ENCODE results near the gene GCA. TPM values are rescaled to one million over a fixed set of nuclear protein-coding genes. Genes with fewer than 3 reads are reported as not detected.
A peak's percentile ranks its signal among the peaks of the same experiment; 100 is the strongest.

The GCA gene
- total RNA-seq, 1 donor from 2014 or later: 14.5 TPM

- Histone ChIP-seq H3K4me3 (ENCODE audit: insufficient read depth, low read depth, low read length) (no peak overlapping the region), H3K27ac (ENCODE audit: low read depth, low read length) (no peak overlapping the region), H3K9ac (ENCODE audit: low read length) (no peak overlapping the region), H3K79me2 (ENCODE audit: insufficient read depth, low read length) (no peaks in the 10 kb centered on the region), H3K4me1 (ENCODE audit: insufficient read depth, low read length) (no peaks in the 10 kb centered on the region), H3K27me3 (ENCODE audit: insufficient read depth, low read length) (no peaks in the 10 kb centered on the region), H3K36me3 (ENCODE audit: insufficient read depth, low read length) (no peaks in the 10 kb centered on the region), H3K9me3 (ENCODE audit: insufficient read depth, low read depth, low read length) (no peaks in the 10 kb centered on the region), H3K4me2 (ENCODE audit: low read length) (no peak overlapping the region), H4K20me1 (ENCODE audit: insufficient read depth, low read length) (no peaks in the 10 kb centered on the region), H2AFZ (ENCODE audit: low read depth, low read length) (no peak overlapping the region)
- no peak for DNase-seq (ENCODE audit: low read depth)
- Mint-ChIP-seq H3K9me3 (ENCODE audit: unreplicated experiment) (no peaks in the 10 kb centered on the region), H3K4me3 (ENCODE audit: unreplicated experiment) (no peak overlapping the region), H3K27ac (ENCODE audit: unreplicated experiment) (no peak overlapping the region), H3K4me1 (ENCODE audit: low read depth, unreplicated experiment) (peaks cover 22% of the 10 kb centered on the region), H3K36me3 (ENCODE audit: low read depth, unreplicated experiment) (no peaks in the 10 kb centered on the region), H3K27me3 (ENCODE audit: low read depth, unreplicated experiment) (no peaks in the 10 kb centered on the region)
- no peak for FAIRE-seq
- TF ChIP-seq CTCF (IDR thresholded peaks at IDR 0.05; ENCODE audit: insufficient read depth, low read depth, low read length) (no peak), EZH2 (IDR thresholded peaks at IDR 0.05; ENCODE audit: insufficient read depth, low read length) (no peak)
Observed at GRCh38 chr2:162379719-162380580, 36.0 kb downstream of the GCA start.

- no peaks in the 10 kb centered on the region for H3K27me3 Mint-ChIP-seq (ENCODE audit: low read depth, unreplicated experiment)
- H3K4me3 Mint-ChIP-seq (ENCODE audit: unreplicated experiment): no peak overlapping the region
- Histone ChIP-seq H4K20me1 (ENCODE audit: insufficient read depth, low read length) (no peaks in the 10 kb centered on the region), H3K4me1 (ENCODE audit: insufficient read depth, low read length) (no peaks in the 10 kb centered on the region), H3K9ac (ENCODE audit: low read length) (no peak overlapping the region), H3K27ac (ENCODE audit: low read depth, low read length) (no peak overlapping the region), H3K9me3 (ENCODE audit: insufficient read depth, low read depth, low read length) (no peaks in the 10 kb centered on the region), H3K36me3 (ENCODE audit: insufficient read depth, low read length) (no peaks in the 10 kb centered on the region), H3K4me3 (ENCODE audit: insufficient read depth, low read depth, low read length) (no peak overlapping the region), H3K79me2 (ENCODE audit: insufficient read depth, low read length) (no peaks in the 10 kb centered on the region), H2AFZ (ENCODE audit: low read depth, low read length) (no peak overlapping the region), H3K27me3 (ENCODE audit: insufficient read depth, low read length) (no peaks in the 10 kb centered on the region), H3K4me2 (ENCODE audit: low read length) (no peak overlapping the region)
- no peaks in the 10 kb centered on the region for H3K36me3 Mint-ChIP-seq (ENCODE audit: low read depth, unreplicated experiment)
- FAIRE-seq: no peak
- H3K4me1 Mint-ChIP-seq (ENCODE audit: low read depth, unreplicated experiment): peaks cover 22% of the 10 kb centered on the region
- TF ChIP-seq CTCF (IDR thresholded peaks at IDR 0.05; ENCODE audit: insufficient read depth, low read depth, low read length) (no peak), EZH2 (IDR thresholded peaks at IDR 0.05; ENCODE audit: insufficient read depth, low read length) (no peak)
- no peak overlapping the region for H3K27ac Mint-ChIP-seq (ENCODE audit: unreplicated experiment)
- DNase-seq (ENCODE audit: low read depth): no peak
- H3K9me3 Mint-ChIP-seq (ENCODE audit: unreplicated experiment): no peaks in the 10 kb centered on the region
Observed at GRCh38 chr2:162381851-162382250, 37.9 kb downstream of the GCA start.

GRCh38 chr2:162382278-162382677, 38.3 kb downstream of the GCA start:
- Histone ChIP-seq H4K20me1 (ENCODE audit: insufficient read depth, low read length) (no peaks in the 10 kb centered on the region), H3K27me3 (ENCODE audit: insufficient read depth, low read length) (no peaks in the 10 kb centered on the region), H3K27ac (ENCODE audit: low read depth, low read length) (no peak overlapping the region), H3K4me3 (ENCODE audit: insufficient read depth, low read depth, low read length) (no peak overlapping the region), H2AFZ (ENCODE audit: low read depth, low read length) (no peak overlapping the region), H3K4me2 (ENCODE audit: low read length) (no peak overlapping the region), H3K9ac (ENCODE audit: low read length) (no peak overlapping the region), H3K36me3 (ENCODE audit: insufficient read depth, low read length) (no peaks in the 10 kb centered on the region), H3K79me2 (ENCODE audit: insufficient read depth, low read length) (no peaks in the 10 kb centered on the region), H3K9me3 (ENCODE audit: insufficient read depth, low read depth, low read length) (no peaks in the 10 kb centered on the region), H3K4me1 (ENCODE audit: insufficient read depth, low read length) (no peaks in the 10 kb centered on the region)
- TF ChIP-seq CTCF (IDR thresholded peaks at IDR 0.05; ENCODE audit: insufficient read depth, low read depth, low read length) (no peak), EZH2 (IDR thresholded peaks at IDR 0.05; ENCODE audit: insufficient read depth, low read length) (no peak)
- Mint-ChIP-seq H3K36me3 (ENCODE audit: low read depth, unreplicated experiment) (no peaks in the 10 kb centered on the region), H3K4me1 (ENCODE audit: low read depth, unreplicated experiment) (peaks cover 22% of the 10 kb centered on the region), H3K27me3 (ENCODE audit: low read depth, unreplicated experiment) (no peaks in the 10 kb centered on the region), H3K9me3 (ENCODE audit: unreplicated experiment) (no peaks in the 10 kb centered on the region), H3K27ac (ENCODE audit: unreplicated experiment) (no peak overlapping the region), H3K4me3 (ENCODE audit: unreplicated experiment) (no peak overlapping the region)
- peak; percentile 39 for DNase-seq (ENCODE audit: low read depth)
- no peak for FAIRE-seq
